HL-60 (cell line): Measurements from ENCODE around the gene D2HGDH.
"Not testable (repeated sequence)": the region's sequence is repeated elsewhere in the genome, so short reads cannot be mapped to it uniquely, and the experiment has no call there.

Experiments used
- DNase-seq, 2 experiments: peaks; one replicate each; pipeline ENCODE4 v3.0.0-alpha.2; 2010 to 2020; ENCODE audit warnings: low read depth in 1 of 2, low spot score in 1 of 2
- H3K27ac ChIP-seq: fragments of 250-450 bp; sonication (Bioruptor Pico); replicated peaks from 2 replicates; pipeline ENCODE4 v1.5.1; 2020; ENCODE audit warnings: mild to moderate bottlenecking, moderate library complexity
- H3K27me3 ChIP-seq: fragments of 250-450 bp; sonication (Bioruptor Pico); 2 replicates; pipeline ENCODE4 v1.5.1; 2021; ENCODE audit warnings: mild to moderate bottlenecking, moderate library complexity; ENCODE audit not compliant: insufficient read depth, poor library complexity, severe bottlenecking
- H3K4me3 ChIP-seq: replicated peaks from 2 replicates; pipeline ENCODE4 v1.5.1; 2011; ENCODE audit warnings: mild to moderate bottlenecking, control low read depth, low read length; ENCODE audit not compliant: insufficient read depth
- CTCF ChIP-seq: IDR thresholded peaks from one replicate; pipeline ENCODE4 v1.5.1; 2011; ENCODE audit warnings: low read length, control low read depth, inconsistent platforms; ENCODE audit not compliant: insufficient read depth
- GABPA ChIP-seq: IDR thresholded peaks from 2 replicates; pipeline ENCODE4 v1.6.1; 2012; ENCODE audit warnings: low read depth
- POLR2AphosphoS5 ChIP-seq: IDR thresholded peaks from 2 replicates; pipeline ENCODE4 v1.6.1; 2012; ENCODE audit warnings: low read depth
- SPI1 ChIP-seq: IDR thresholded peaks from 2 replicates; pipeline ENCODE4 v1.6.1; 2012; ENCODE audit warnings: low read depth, mild to moderate bottlenecking, borderline replicate concordance
- TF ChIP-seq, protein P1 (sequence below): IDR thresholded peaks from 2 replicates; pipeline ENCODE4 v1.6.1; 2012; ENCODE audit warnings: low read depth; ENCODE audit not compliant: insufficient replicate concordance

D2HGDH gene

GRCh38 chr2:241803387-241804325, 69.2 kb downstream of the D2HGDH start:
- Histone ChIP-seq H3K27ac (no peak overlapping the region), H3K4me3 (peak overlapping the region; percentile 40), H3K27me3 (peaks cover 19% of the 10 kb centered on the region)
- peak in 1 of 2 experiments; percentile 58 for DNase-seq
- no peak for TF ChIP-seq POLR2AphosphoS5
- TF ChIP-seq, protein P1, sequence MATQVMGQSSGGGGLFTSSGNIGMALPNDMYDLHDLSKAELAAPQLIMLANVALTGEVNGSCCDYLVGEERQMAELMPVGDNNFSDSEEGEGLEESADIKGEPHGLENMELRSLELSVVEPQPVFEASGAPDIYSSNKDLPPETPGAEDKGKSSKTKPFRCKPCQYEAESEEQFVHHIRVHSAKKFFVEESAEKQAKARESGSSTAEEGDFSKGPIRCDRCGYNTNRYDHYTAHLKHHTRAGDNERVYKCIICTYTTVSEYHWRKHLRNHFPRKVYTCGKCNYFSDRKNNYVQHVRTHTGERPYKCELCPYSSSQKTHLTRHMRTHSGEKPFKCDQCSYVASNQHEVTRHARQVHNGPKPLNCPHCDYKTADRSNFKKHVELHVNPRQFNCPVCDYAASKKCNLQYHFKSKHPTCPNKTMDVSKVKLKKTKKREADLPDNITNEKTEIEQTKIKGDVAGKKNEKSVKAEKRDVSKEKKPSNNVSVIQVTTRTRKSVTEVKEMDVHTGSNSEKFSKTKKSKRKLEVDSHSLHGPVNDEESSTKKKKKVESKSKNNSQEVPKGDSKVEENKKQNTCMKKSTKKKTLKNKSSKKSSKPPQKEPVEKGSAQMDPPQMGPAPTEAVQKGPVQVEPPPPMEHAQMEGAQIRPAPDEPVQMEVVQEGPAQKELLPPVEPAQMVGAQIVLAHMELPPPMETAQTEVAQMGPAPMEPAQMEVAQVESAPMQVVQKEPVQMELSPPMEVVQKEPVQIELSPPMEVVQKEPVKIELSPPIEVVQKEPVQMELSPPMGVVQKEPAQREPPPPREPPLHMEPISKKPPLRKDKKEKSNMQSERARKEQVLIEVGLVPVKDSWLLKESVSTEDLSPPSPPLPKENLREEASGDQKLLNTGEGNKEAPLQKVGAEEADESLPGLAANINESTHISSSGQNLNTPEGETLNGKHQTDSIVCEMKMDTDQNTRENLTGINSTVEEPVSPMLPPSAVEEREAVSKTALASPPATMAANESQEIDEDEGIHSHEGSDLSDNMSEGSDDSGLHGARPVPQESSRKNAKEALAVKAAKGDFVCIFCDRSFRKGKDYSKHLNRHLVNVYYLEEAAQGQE = no peak
- TF ChIP-seq GABPA = no peak
- no peak for TF ChIP-seq SPI1
- no peak for TF ChIP-seq CTCF

DNA sequence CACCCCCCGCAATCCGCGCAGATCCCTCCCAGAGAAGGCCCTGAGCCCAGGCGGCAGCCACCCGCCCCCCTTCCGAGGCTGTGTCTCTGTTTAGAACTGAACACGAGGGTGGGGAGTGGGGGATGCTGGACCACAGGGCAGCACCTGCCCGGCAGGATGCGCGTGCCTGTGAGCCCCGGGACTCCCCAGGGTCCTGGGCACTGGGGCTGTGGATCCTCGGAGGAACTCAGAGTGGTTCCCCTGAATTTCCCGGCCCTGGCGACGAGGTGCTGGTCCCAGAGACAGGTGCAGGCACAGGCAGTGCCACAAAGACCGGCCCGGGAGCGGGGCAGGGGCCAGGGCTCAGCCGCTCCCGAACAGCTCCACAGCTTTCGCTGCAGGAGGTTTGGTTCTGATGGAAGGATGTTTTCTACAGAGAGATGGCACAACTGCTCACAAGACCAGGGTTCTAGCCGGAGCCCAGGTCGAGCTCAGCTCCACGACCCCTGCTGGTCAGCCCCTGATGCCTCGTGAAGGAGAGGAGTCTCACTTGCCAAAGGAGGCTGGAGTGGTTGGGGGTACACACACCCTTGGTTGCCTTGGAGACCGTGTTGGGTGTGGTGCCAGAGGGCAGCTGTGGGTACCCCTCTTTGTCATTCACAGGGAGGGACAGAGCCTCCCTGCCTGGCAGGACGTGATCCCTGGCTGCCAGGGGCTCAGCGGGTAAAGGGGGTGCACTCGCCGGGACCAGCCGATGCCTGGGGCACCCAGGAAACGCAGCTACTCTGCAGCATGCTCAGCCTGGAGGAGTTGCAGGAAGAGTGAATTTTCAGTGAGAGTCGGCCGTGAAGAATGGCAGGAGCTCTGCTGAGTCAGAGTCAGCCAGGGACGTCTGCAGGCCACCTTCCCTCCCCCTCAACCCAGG, 70.1 kb downstream of the D2HGDH start:
- DNase-seq = peak in 1 of 2 experiments; percentile 28
- Histone ChIP-seq H3K27me3 (peaks cover 19% of the 10 kb centered on the region), H3K27ac (no peak overlapping the region), H3K4me3 (peak overlapping the region; percentile 40)
- TF ChIP-seq, protein P1 = no peak
- TF ChIP-seq SPI1 (no peak), CTCF (no peak), POLR2AphosphoS5 (no peak), GABPA (no peak)

DNA sequence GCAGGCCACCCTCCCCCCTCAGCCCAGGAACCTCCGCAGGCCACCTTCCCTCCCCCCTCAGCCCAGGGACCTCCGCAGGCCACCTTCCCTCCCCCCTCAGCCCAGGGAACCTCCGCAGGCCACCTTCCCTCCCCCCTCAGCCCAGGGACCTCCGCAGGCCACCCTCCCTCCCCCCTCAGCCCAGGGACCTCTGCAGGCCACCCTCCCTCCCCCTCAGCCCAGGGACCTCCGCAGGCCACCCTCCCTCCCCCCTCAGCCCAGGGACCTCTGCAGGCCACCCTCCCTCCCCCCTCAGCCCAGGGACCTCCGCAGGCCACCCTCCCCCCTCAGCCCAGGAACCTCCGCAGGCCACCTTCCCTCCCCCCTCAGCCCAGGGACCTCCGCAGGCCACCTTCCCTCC, 71.8 kb downstream of the D2HGDH start:
- peaks cover 19% of the 10 kb centered on the region for H3K27me3 ChIP-seq
- H3K4me3 ChIP-seq, DNase-seq, H3K27ac ChIP-seq: not testable (repeated sequence)
